WERI-Rb-1 (cell line): ENCODE results near the gene DNAJC1.
"Not testable (repeated sequence)": the region's sequence is repeated elsewhere in the genome, so short reads cannot be mapped to it uniquely, and the experiment has no call there.

Source experiments
- DNase-seq: peaks from one replicate; pipeline ENCODE4 v3.0.0-alpha.2; 2020
- H3K27ac ChIP-seq: fragments of 250-450 bp; sonication (Bioruptor Pico); 2 replicates; pipeline ENCODE4 v1.5.1; 2020; ENCODE audit warnings: mild to moderate bottlenecking, moderate library complexity
- H3K27me3 ChIP-seq: fragments of 250-450 bp; sonication (Bioruptor Pico); 2 replicates; pipeline ENCODE4 v1.5.1; 2021; ENCODE audit warnings: mild to moderate bottlenecking, low read depth, moderate library complexity; ENCODE audit not compliant: insufficient read depth, severe bottlenecking
- H3K36me3 ChIP-seq: fragments of 250-450 bp; sonication (Bioruptor Pico); 2 replicates; pipeline ENCODE4 v1.5.1; 2020; ENCODE audit warnings: mild to moderate bottlenecking, moderate library complexity
- H3K4me3 ChIP-seq: 2 replicates; pipeline ENCODE4 v1.5.1; 2011; ENCODE audit warnings: low read depth, mild to moderate bottlenecking, control low read depth, low read length
- H3K9me3 ChIP-seq: fragments of 250-450 bp; sonication (Bioruptor Pico); 2 replicates; pipeline ENCODE4 v1.5.1; 2021; ENCODE audit warnings: mild to moderate bottlenecking, moderate library complexity; ENCODE audit not compliant: severe bottlenecking
- TF ChIP-seq, protein P1 (sequence below): IDR thresholded peaks from 2 replicates; pipeline ENCODE4 v1.5.1; 2011; ENCODE audit warnings: low read depth, mild to moderate bottlenecking, control low read depth, inconsistent platforms, low read length

Gene DNAJC1

GRCh38 chr10:21889477-21890275, 113.9 kb downstream of the DNAJC1 start:
- TF ChIP-seq, protein P1, sequence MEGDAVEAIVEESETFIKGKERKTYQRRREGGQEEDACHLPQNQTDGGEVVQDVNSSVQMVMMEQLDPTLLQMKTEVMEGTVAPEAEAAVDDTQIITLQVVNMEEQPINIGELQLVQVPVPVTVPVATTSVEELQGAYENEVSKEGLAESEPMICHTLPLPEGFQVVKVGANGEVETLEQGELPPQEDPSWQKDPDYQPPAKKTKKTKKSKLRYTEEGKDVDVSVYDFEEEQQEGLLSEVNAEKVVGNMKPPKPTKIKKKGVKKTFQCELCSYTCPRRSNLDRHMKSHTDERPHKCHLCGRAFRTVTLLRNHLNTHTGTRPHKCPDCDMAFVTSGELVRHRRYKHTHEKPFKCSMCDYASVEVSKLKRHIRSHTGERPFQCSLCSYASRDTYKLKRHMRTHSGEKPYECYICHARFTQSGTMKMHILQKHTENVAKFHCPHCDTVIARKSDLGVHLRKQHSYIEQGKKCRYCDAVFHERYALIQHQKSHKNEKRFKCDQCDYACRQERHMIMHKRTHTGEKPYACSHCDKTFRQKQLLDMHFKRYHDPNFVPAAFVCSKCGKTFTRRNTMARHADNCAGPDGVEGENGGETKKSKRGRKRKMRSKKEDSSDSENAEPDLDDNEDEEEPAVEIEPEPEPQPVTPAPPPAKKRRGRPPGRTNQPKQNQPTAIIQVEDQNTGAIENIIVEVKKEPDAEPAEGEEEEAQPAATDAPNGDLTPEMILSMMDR, result no peak
- Histone ChIP-seq H3K36me3 (no peaks in the 10 kb centered on the region), H3K9me3 (no peaks in the 10 kb centered on the region), H3K4me3 (no peak overlapping the region), H3K27me3 (no peaks in the 10 kb centered on the region), H3K27ac (no peak overlapping the region)
- DNase-seq, result no peak

GRCh38 chr10:21888959-21889358, 114.6 kb downstream of the DNAJC1 start:
- no peak overlapping the region for H3K27ac ChIP-seq
- no peaks in the 10 kb centered on the region for H3K9me3 ChIP-seq
- H3K27me3 ChIP-seq, result no peaks in the 10 kb centered on the region
- H3K36me3 ChIP-seq, result no peaks in the 10 kb centered on the region
- H3K4me3 ChIP-seq, result no peak overlapping the region
- TF ChIP-seq, protein P1, result no peak
- no peak for DNase-seq

GRCh38 chr10:21885940-21886339, 117.6 kb downstream of the DNAJC1 start:
- no peaks in the 10 kb centered on the region for H3K9me3 ChIP-seq
- no peaks in the 10 kb centered on the region for H3K27me3 ChIP-seq
- TF ChIP-seq, protein P1, result no peak

GRCh38 chr10:21873198-21873597, 130.3 kb downstream of the DNAJC1 start:
- no peak for DNase-seq
- H3K4me3 ChIP-seq, result no peak overlapping the region
- TF ChIP-seq, protein P1, result no peak
- no peaks in the 10 kb centered on the region for H3K36me3 ChIP-seq
- H3K9me3 ChIP-seq, result no peaks in the 10 kb centered on the region
- H3K27ac ChIP-seq, result no peak overlapping the region
- H3K27me3 ChIP-seq, result no peaks in the 10 kb centered on the region

More at GRCh38 chr10:21885940-21886339, 117.6 kb downstream of the DNAJC1 start:
- Histone ChIP-seq H3K27ac (no peak overlapping the region), H3K4me3 (no peak overlapping the region), H3K36me3 (no peaks in the 10 kb centered on the region)
- DNase-seq, result no peak

- H3K9me3 ChIP-seq, H3K27me3 ChIP-seq, H3K27ac ChIP-seq, H3K36me3 ChIP-seq, H3K4me3 ChIP-seq, DNase-seq: not testable (repeated sequence)
These were observed 130.8 kb downstream of the DNAJC1 start for GRCh38 chr10:21872771-21873170.

DNA sequence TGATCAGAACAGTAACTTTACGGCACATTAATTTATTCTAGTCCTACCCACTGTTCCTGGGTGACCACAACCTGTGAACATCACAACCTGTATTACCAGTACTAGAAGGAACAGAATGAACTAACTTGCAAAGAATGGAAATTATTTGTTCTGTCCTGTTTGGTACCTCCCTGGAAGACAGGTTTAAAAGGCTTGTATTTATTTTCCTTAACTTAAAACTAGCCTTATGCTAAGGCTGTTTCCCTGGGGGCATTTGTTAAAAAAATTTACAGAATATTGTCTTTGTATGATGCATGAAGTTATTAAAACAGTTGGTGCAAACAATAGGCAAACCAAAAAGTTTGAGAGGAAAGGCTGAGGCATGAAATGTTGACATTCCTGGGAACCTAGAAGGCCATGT, 132.7 kb downstream of the DNAJC1 start:
- no peak overlapping the region for H3K27ac ChIP-seq
- TF ChIP-seq, protein P1, result no peak
- H3K27me3 ChIP-seq, result no peaks in the 10 kb centered on the region
- no peaks in the 10 kb centered on the region for H3K36me3 ChIP-seq
- DNase-seq, result no peak
- H3K4me3 ChIP-seq, result no peak overlapping the region
- H3K9me3 ChIP-seq, result no peaks in the 10 kb centered on the region

- DNase-seq, H3K9me3 ChIP-seq, H3K27ac ChIP-seq, H3K36me3 ChIP-seq, H3K27me3 ChIP-seq, H3K4me3 ChIP-seq: not testable (repeated sequence)
These were observed 134.4 kb downstream of the DNAJC1 start for GRCh38 chr10:21869087-21869486.
